ENCODE measurements around the gene NR2E3. TPM values are rescaled to one million over a fixed set of nuclear protein-coding genes. Genes with fewer than 3 reads are reported as not detected.
A peak's percentile ranks its signal among the peaks of the same experiment; 100 is the strongest.

Gene NR2E3
- total RNA-seq, 1 donor from 2014 or later: 0.26 TPM

DNA sequence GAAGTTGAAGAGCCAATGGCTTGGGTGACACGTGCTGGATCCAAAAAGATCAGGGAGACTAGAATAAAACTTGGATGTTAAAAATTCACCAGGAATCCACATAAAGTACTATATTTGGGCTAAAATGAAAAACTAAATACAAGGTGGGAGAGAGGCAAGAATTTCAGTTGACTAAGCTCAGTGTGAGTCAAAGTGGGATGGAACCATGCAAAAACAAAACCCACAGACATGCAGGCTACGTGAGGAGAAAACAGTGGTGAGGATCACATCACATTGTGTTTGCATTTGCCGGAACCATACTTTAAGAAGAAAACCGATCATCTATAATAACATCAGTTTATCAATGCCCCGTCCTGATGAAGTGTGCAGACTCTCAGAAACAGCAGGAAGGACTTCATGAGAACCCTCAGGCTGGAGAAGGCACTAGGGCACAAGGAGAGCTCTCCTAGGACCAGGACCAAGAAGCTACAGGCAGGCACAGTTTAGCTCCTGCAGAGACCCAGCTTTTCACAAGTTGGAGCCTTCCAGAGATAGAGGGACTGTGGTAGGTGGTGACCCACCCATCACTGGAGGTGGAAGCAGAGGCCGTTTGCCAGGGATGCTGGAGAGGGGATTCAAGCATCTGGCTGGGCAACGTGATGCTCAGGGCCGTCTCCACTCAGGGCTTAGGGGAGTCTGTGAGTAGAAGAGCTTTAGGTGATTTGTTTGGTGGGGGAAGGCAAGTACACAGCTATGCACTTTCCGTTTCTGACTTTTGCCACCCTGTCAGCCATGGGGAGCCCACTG, 29.0 kb upstream of the NR2E3 start:
- H3K27ac ChIP-seq: no peak overlapping the region
- no peaks in the 10 kb centered on the region for H3K27me3 ChIP-seq
- peaks cover 7% of the 10 kb centered on the region for H3K4me1 ChIP-seq
- intact Hi-C loops (cut with DNase I): no loop called here
- no peak overlapping the region for H3K4me3 ChIP-seq
- TF ChIP-seq, protein P1, sequence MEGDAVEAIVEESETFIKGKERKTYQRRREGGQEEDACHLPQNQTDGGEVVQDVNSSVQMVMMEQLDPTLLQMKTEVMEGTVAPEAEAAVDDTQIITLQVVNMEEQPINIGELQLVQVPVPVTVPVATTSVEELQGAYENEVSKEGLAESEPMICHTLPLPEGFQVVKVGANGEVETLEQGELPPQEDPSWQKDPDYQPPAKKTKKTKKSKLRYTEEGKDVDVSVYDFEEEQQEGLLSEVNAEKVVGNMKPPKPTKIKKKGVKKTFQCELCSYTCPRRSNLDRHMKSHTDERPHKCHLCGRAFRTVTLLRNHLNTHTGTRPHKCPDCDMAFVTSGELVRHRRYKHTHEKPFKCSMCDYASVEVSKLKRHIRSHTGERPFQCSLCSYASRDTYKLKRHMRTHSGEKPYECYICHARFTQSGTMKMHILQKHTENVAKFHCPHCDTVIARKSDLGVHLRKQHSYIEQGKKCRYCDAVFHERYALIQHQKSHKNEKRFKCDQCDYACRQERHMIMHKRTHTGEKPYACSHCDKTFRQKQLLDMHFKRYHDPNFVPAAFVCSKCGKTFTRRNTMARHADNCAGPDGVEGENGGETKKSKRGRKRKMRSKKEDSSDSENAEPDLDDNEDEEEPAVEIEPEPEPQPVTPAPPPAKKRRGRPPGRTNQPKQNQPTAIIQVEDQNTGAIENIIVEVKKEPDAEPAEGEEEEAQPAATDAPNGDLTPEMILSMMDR (IDR thresholded peaks at IDR 0.05): no peak
- ATAC-seq (no peak), DNase-seq (no peak)
- H3K36me3 ChIP-seq: no peaks in the 10 kb centered on the region
- H3K9me3 ChIP-seq: no peaks in the 10 kb centered on the region

DNA sequence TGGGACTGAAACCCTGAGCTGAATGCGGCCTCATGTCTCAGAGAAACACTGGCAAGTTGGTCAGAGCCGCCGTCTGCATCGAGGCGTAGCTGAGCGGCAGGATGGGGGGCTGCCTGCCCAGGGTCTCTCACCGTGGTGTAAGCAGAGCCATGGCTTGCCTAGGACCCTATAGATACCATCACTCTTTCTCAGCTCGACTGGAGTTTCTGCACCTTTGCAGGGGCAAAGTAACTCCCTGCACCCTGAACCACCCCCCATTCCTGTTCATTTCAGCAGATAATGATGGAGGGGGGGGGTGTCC, 28.4 kb upstream of the NR2E3 start:
- ATAC-seq (no peak), DNase-seq (no peak)
- Histone ChIP-seq H3K27ac (no peak overlapping the region), H3K36me3 (no peaks in the 10 kb centered on the region), H3K4me1 (peaks cover 7% of the 10 kb centered on the region), H3K9me3 (no peaks in the 10 kb centered on the region), H3K27me3 (no peaks in the 10 kb centered on the region), H3K4me3 (no peak overlapping the region)
- intact Hi-C loops (cut with DNase I): no loop called here
- TF ChIP-seq, protein P1 (IDR thresholded peaks at IDR 0.05): no peak

DNA sequence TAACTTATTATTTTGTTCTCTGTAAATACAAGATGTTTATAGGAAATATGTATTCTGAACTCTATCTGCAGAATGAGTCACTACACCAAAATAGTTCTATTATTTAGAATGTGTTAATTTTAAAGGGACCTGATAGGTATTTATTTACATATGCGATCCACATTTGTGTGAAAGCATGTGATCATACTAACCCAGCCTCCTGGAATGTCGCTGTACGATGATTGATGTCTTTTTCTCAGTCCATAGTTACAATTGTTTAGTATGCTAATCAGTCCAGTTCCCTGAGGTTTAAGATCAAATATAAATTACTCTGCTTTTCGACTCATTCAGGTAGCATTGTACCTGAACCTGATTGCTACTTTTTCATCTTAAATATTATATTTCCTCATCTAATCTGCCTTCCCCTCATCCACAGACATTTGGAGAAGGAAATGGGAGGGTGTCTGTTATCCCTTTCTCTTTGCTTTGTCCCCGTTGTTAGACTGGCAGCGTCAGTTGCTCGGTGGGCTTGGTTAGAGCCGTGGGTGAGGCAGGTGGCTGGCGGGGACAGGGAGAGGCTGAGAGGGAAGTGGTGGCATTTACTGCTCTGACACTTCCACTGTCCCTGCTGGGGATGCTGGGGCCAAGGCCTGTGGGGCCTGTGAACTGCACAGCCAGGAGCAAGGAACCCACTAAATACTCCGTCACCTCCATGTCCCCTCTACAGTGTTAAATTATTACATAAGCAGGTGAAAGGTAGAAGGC, 27.8 kb upstream of the NR2E3 start:
- Histone ChIP-seq H3K36me3 (no peaks in the 10 kb centered on the region), H3K27me3 (no peaks in the 10 kb centered on the region), H3K27ac (no peak overlapping the region), H3K4me3 (no peak overlapping the region), H3K9me3 (no peaks in the 10 kb centered on the region), H3K4me1 (peaks cover 7% of the 10 kb centered on the region)
- DNase-seq (no peak), ATAC-seq (no peak)
- TF ChIP-seq, protein P1 (IDR thresholded peaks at IDR 0.05): no peak
- intact Hi-C loops (cut with DNase I): no loop called here

DNA sequence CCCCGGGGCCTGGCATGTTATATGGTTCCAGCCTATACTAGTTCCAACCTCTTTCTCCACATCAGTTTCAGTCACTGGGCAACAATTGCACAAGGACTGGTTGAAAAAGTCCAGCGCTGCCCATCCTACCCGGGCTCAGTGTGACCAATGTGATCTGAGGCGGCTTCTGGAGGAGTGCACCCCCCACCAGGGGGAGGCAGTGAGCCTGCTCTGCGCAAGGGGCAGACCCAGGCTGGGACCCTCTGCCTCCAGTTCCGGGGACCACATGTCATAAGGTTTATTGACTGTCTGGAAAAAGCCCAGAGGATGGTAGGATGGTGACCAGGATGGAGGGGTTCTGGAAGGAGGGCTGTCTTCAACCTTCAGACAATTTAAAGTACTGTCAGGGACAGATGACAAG, 25.6 kb upstream of the NR2E3 start:
- H3K36me3 ChIP-seq: no peaks in the 10 kb centered on the region
- intact Hi-C loops (cut with DNase I): no loop called here
- H3K9me3 ChIP-seq: no peaks in the 10 kb centered on the region
- TF ChIP-seq, protein P1 (IDR thresholded peaks at IDR 0.05): peak; percentile 26
- no peak overlapping the region for H3K27ac ChIP-seq
- DNase-seq (no peak), ATAC-seq (peak; percentile 30)
- H3K4me3 ChIP-seq: no peak overlapping the region
- H3K4me1 ChIP-seq: peaks cover 7% of the 10 kb centered on the region
- H3K27me3 ChIP-seq: no peaks in the 10 kb centered on the region

DNA sequence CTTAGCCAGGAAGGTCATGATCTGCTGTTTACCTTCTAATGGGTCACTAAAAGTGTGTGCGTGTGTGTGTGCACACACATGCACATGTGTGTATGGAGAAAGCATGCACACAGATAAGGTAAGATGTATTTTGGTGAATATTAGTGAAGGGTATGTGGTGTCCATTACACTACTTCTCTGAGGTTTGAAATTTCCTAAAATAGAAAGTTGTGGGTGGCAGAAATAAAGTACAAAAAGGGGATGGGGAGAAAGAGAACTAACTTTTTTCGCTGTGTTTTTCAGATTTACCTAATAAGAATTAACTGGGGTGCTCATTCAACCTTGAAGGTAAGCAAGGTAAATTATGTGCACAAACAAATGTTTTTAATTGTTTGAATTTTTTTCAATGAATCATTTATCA, 24.4 kb upstream of the NR2E3 start:
- Histone ChIP-seq H3K27ac (no peak overlapping the region), H3K4me3 (no peak overlapping the region), H3K9me3 (no peaks in the 10 kb centered on the region), H3K27me3 (no peaks in the 10 kb centered on the region), H3K4me1 (no peaks in the 10 kb centered on the region), H3K36me3 (no peaks in the 10 kb centered on the region)
- DNase-seq: no peak
- no peak for ATAC-seq
- TF ChIP-seq, protein P1 (IDR thresholded peaks at IDR 0.05): no peak
- intact Hi-C loops (cut with DNase I): no loop called here
